GM19240 (cell line): ENCODE measurements around the gene SLC27A6.
"Not testable (repeated sequence)": the region's sequence is repeated elsewhere in the genome, so short reads cannot be mapped to it uniquely, and the experiment has no call there.

Experiments
- DNase-seq: peaks from one replicate; pipeline ENCODE4 v3.0.0; 2011; ENCODE audit warnings: low spot score; ENCODE audit not compliant: insufficient read length

SLC27A6 gene

GRCh38 chr5:128965011-128965637 lies at the start of gene SLC27A6:
Gene SLC27A6, plus strand, starts transcription at chr5:128965488. Its CDS starts 650 bp downstream, at chr5:128966138.
- no peak for DNase-seq

- DNase-seq, result no peak
Observed at GRCh38 chr5:128919542-128919941, 45.7 kb upstream of the SLC27A6 start.

GRCh38 chr5:128920345-128921215 lies 44.7 kb upstream of the SLC27A6 start:
- no peak for DNase-seq

GRCh38 chr5:128924299-128924698 lies 41.0 kb upstream of the SLC27A6 start:
- DNase-seq, result no peak

GRCh38 chr5:128925973-128926372 lies 39.3 kb upstream of the SLC27A6 start:
- DNase-seq, result no peak

GRCh38 chr5:128927644-128928043 lies 37.6 kb upstream of the SLC27A6 start:
- DNase-seq, result no peak

- DNase-seq, result not testable (repeated sequence)
Observed at GRCh38 chr5:128932232-128932631, 33.1 kb upstream of the SLC27A6 start.

GRCh38 chr5:128943100-128943499 lies 22.2 kb upstream of the SLC27A6 start:
- not testable (repeated sequence) for DNase-seq

GRCh38 chr5:128949847-128950546 lies 15.3 kb upstream of the SLC27A6 start:
- no peak for DNase-seq

- not testable (repeated sequence) for DNase-seq
Observed at GRCh38 chr5:128951301-128951700, 14.0 kb upstream of the SLC27A6 start.

- no peak for DNase-seq
Observed at GRCh38 chr5:128956164-128956563, 9.1 kb upstream of the SLC27A6 start.

GRCh38 chr5:128962211-128962610 lies 3.1 kb upstream of the SLC27A6 start:
- no peak for DNase-seq

GRCh38 chr5:128965638-128966302 lies 482 bp downstream of the SLC27A6 start:
- DNase-seq, result no peak

GRCh38 chr5:128966375-128966774 lies 1.1 kb downstream of the SLC27A6 start:
- DNase-seq, result no peak

GRCh38 chr5:128966846-128967245 lies 1.6 kb downstream of the SLC27A6 start:
- no peak for DNase-seq

- no peak for DNase-seq
Observed at GRCh38 chr5:128973244-128973643, 8.0 kb downstream of the SLC27A6 start.

- no peak for DNase-seq
Observed at GRCh38 chr5:128974567-128974966, 9.3 kb downstream of the SLC27A6 start.

- no peak for DNase-seq
Observed at GRCh38 chr5:128979761-128980160, 14.5 kb downstream of the SLC27A6 start.

- DNase-seq, result no peak
Observed at GRCh38 chr5:128980917-128981316, 15.6 kb downstream of the SLC27A6 start.

GRCh38 chr5:128984480-128984879 lies 19.2 kb downstream of the SLC27A6 start:
- DNase-seq, result no peak

GRCh38 chr5:128988476-128988875 lies 23.2 kb downstream of the SLC27A6 start:
- DNase-seq, result no peak
